ENCODE measurements around the gene SMYD3.

GRCh38 chr1:245822996-245823395, 684.1 kb downstream of the SMYD3 start:
- TF ChIP-seq CTCF (IDR thresholded peaks at IDR 0.05; ENCODE audit: insufficient read depth, low read length, poor library complexity, severe bottlenecking) = no peak
- TF ChIP-seq EZH2phosphoT487 (conservative IDR thresholded peaks at IDR 0.05; ENCODE audit: low read length) = no peak
